K562 (cell line): ENCODE measurements around the gene CNPY4. TPM values are rescaled to one million over a fixed set of nuclear protein-coding genes. Genes with fewer than 3 reads are reported as not detected.

ENCODE experiments used
- ATAC-seq: fragments of 200-7000 bp; cut with Tn5 transposase; 3 replicates; pipeline ENCODE4 v1.9.1; 2020; ENCODE audit warnings: moderate library complexity
- BruUV-seq: library from RNA; stranded (reverse); fragments of 400-500 nt; replicated peaks from 2 replicates; lab custom pipeline; 2021; lab: Mats Ljungman, UMichigan
- CTCF ChIA-PET: fragments of 300-600 bp; formaldehyde crosslinking; extraction: SDS; loops from one replicate; lab custom pipeline; 2021; ENCODE audit warnings: low intra/inter-chr PET ratio; lab: Yijun Ruan, JAX
- POLR2A ChIA-PET: fragments of 300-600, 350-650 bp; sonication (Branson Sonifier 250); formaldehyde crosslinking; extraction: SDS; loops from one replicate; lab custom pipeline; 2021; ENCODE audit warnings: antibody characterized with exemption, inconsistent platforms; lab: Yijun Ruan, JAX
- DNase-seq, 4 experiments: peaks; one replicate each; pipeline versions ENCODE4 v3.0.0 to v3.0.0-alpha.2; 2011 to 2018; ENCODE audit warnings: low spot score in 3 of 4, mixed read lengths in 3 of 4; ENCODE audit errors: extremely low read depth in 1 of 4
- FAIRE-seq: peaks from 2 replicates; lab custom pipeline; 2011; peaks lifted over from hg19 to GRCh38; lab: Jason Lieb, UNC
- H2AFZ ChIP-seq: 2 replicates; pipeline ENCODE4 v1.6.0; 2011; ENCODE audit warnings: low read depth, low read length, control low read depth, inconsistent platforms
- H3K27ac ChIP-seq: fragments of 200-600 bp; 3 replicates; pipeline ENCODE4 v1.8.0; 2011; ENCODE audit warnings: low read depth, mild to moderate bottlenecking, control low read depth, inconsistent platforms, low read length, moderate library complexity, mixed read lengths; ENCODE audit errors: extremely low read depth
- H3K27me3 ChIP-seq, 2 experiments: fragments of 300-600 bp in 1 of 2; 2 replicates in 1 of 2; 3 replicates in 1 of 2; pipeline versions ENCODE4 v1.6.0 to v1.8.0; 2011; ENCODE audit warnings: inconsistent platforms in 2 of 2, low read length in 2 of 2, mild to moderate bottlenecking in 1 of 2, mixed read lengths in 1 of 2, moderate library complexity in 1 of 2; ENCODE audit not compliant: control insufficient read depth in 2 of 2, insufficient read depth in 2 of 2
- H3K36me3 ChIP-seq: fragments of 300-600 bp; 3 replicates; pipeline ENCODE4 v1.8.0; 2011; ENCODE audit warnings: mild to moderate bottlenecking, low read length, inconsistent platforms; ENCODE audit not compliant: control insufficient read depth, insufficient read depth
- H3K4me1 ChIP-seq, 2 experiments: fragments of 200-600 bp in 1 of 2; replicated peaks in 1 of 2; 2 replicates in 1 of 2; 3 replicates in 1 of 2; pipeline versions ENCODE4 v1.5.1 to v1.8.0; 2011; ENCODE audit warnings: inconsistent platforms in 2 of 2, low read length in 2 of 2, mild to moderate bottlenecking in 1 of 2, mixed read lengths in 1 of 2, moderate library complexity in 1 of 2; ENCODE audit not compliant: control insufficient read depth in 2 of 2, insufficient read depth in 2 of 2
- H3K4me2 ChIP-seq: 2 replicates; pipeline ENCODE4 v1.6.1; 2011; ENCODE audit warnings: low read length, control low read depth, inconsistent platforms, mixed read lengths; ENCODE audit not compliant: insufficient read depth
- H3K4me3 ChIP-seq: fragments of 200-600 bp; sonication (generic), shearing (Covaris generic); 2 replicates; pipeline ENCODE4 v1.5.1; 2016; ENCODE audit warnings: control low read depth, inconsistent platforms
- H3K79me2 ChIP-seq: fragments of 200-600 bp; 3 replicates; pipeline ENCODE4 v1.8.0; 2011; ENCODE audit warnings: low read length, inconsistent platforms; ENCODE audit not compliant: control insufficient read depth, insufficient read depth
- H3K9ac ChIP-seq, 2 experiments: 2 replicates each; pipeline versions ENCODE4 v1.6.0 to v1.6.1; 2011; ENCODE audit warnings: low read depth in 2 of 2, low read length in 2 of 2, control low read depth in 1 of 2, inconsistent platforms in 1 of 2, mild to moderate bottlenecking in 1 of 2, mixed read lengths in 1 of 2; ENCODE audit not compliant: insufficient read depth in 1 of 2
- H3K9me1 ChIP-seq: one replicate; pipeline ENCODE4 v1.6.0; 2011; ENCODE audit warnings: inconsistent platforms, mild to moderate bottlenecking, low read length, moderate library complexity; ENCODE audit not compliant: control insufficient read depth, insufficient read depth
- H3K9me3 ChIP-seq: replicated peaks from 2 replicates; pipeline ENCODE4 v1.5.1; 2011; ENCODE audit warnings: low read depth, low read length, inconsistent platforms; ENCODE audit not compliant: control insufficient read depth, insufficient read depth
- H4K20me1 ChIP-seq: replicated peaks from 2 replicates; pipeline ENCODE4 v1.6.1; 2011; ENCODE audit warnings: low read length, inconsistent platforms, mixed read lengths; ENCODE audit not compliant: control insufficient read depth, insufficient read depth
- CBFA2T2 ChIP-seq: fragments of 450-650 bp; conservative IDR thresholded peaks from 2 replicates; pipeline ENCODE4 v1.6.1; 2017; ENCODE audit warnings: mild to moderate bottlenecking
- CREB1 ChIP-seq, 2 experiments: sonication (generic) in 1 of 2; formaldehyde crosslinking in 1 of 2; IDR thresholded peaks; 2 replicates each; pipeline versions ENCODE4 v1.6.1 to v1.8.0; 2012 to 2022; ENCODE audit warnings: inconsistent platforms in 1 of 2, mild to moderate bottlenecking in 1 of 2, missing genetic modification reagents in 1 of 2, moderate library complexity in 1 of 2
- DNMT1 ChIP-seq: fragments of 450-650 bp; IDR thresholded peaks from 2 replicates; pipeline ENCODE4 v1.6.1; 2016; ENCODE audit warnings: antibody characterized with exemption, mild to moderate bottlenecking
- E2F3 ChIP-seq: fragments of 250-450 bp; sonication (Bioruptor Pico); IDR thresholded peaks from 2 replicates; pipeline ENCODE4 v1.4.0; 2020; ENCODE audit warnings: mild to moderate bottlenecking
- GATAD2A ChIP-seq: fragments of 450-650 bp; IDR thresholded peaks from 2 replicates; pipeline ENCODE4 v1.6.1; 2017
- JUND ChIP-seq, 2 experiments: IDR thresholded peaks; 2 replicates in 1 of 2; 3 replicates in 1 of 2; pipeline ENCODE4 v1.6.1; 2011; ENCODE audit warnings: borderline replicate concordance in 2 of 2, low read depth in 2 of 2, low read length in 2 of 2, improper control_type of control experiment in 1 of 2, missing biosample characterization in 1 of 2, missing genetic modification characterization in 1 of 2, missing genetic modification reagents in 1 of 2
- KDM5B ChIP-seq: fragments of 200-600 bp; sonication (generic); IDR thresholded peaks from 2 replicates; pipeline ENCODE4 v1.6.1; 2012; ENCODE audit warnings: low read depth, mild to moderate bottlenecking, moderate library complexity, low read length, control low read depth, inconsistent platforms; ENCODE audit not compliant: insufficient replicate concordance
- L3MBTL2 ChIP-seq: fragments of 450-650 bp; IDR thresholded peaks from 2 replicates; pipeline ENCODE4 v1.6.1; 2016; ENCODE audit warnings: mild to moderate bottlenecking, moderate library complexity
- LARP7 ChIP-seq: fragments of 450-650 bp; IDR thresholded peaks from 2 replicates; pipeline ENCODE4 v1.6.1; 2016
- USF2 ChIP-seq: sonication (generic); formaldehyde crosslinking; IDR thresholded peaks from 2 replicates; pipeline ENCODE4 v1.5.0; 2020; ENCODE audit warnings: missing genetic modification reagents
- ZNF124 ChIP-seq: sonication (generic); formaldehyde crosslinking; IDR thresholded peaks from 2 replicates; pipeline ENCODE4 v1.8.1; 2022; ENCODE audit warnings: missing genetic modification reagents
- WGBS: fragments of 100-300 bp; shearing (Covaris generic); methylation state at CpG from one replicate; pipeline ENCODE4 v1.1.6; 2016; ENCODE audit warnings: low coverage, mixed read lengths; ENCODE audit not compliant: insufficient coverage; ENCODE audit errors: missing lambda C conversion rate; 5-methylcytosine and 5-hydroxymethylcytosine counted together
- in situ Hi-C: fragments of 300-500 bp; cut with MboI; formaldehyde crosslinking; loops from 4 replicates; pipeline ENCODE4 v1.15.0; 2018; ENCODE audit warnings: inconsistent platforms, mixed read lengths
- intact Hi-C: fragments of 100-400 bp; cut with micrococcal nuclease; formaldehyde crosslinking; loops from 2 replicates; pipeline ENCODE4 v1.14.2; 2022
- polyA plus RNA-seq, 8 experiments: library from polyadenylated mRNA; depleted of rRNA in 4 of 8; stranded (reverse) in 5 of 8; unstranded in 3 of 8; fragments of >200 nt; fragmentation: Nextera tagmentation in 2 of 8; fragmentation: Illumina TruSeq in 1 of 8; extraction: Ambion mirVana in 2 of 8; extraction: Trizol in 1 of 8; gene quantifications; 2 replicates each; pipeline versions ENCODE4 v1.2.1 to v1.2.3, GENCODE V29; 2011 to 2014; ENCODE audit warnings: inconsistent platforms in 1 of 8, missing spikeins in 1 of 8
- total RNA-seq, 7 experiments: library from RNA; depleted of rRNA in 6 of 7; stranded (reverse); fragments of >200 nt in 6 of 7; fragmentation: Illumina TruSeq in 2 of 7; extraction: Trizol in 2 of 7; gene quantifications; 2 replicates each; pipeline versions ENCODE4 v1.2.1 to v1.2.3, GENCODE V29; 2011 to 2021; ENCODE audit warnings: low replicate concordance in 1 of 7
- TF ChIP-seq, protein P1 (sequence below), 2 experiments: fragments of 250-450 bp in 1 of 2; fragments of 450-650 bp in 1 of 2; sonication (Bioruptor Pico) in 1 of 2; IDR thresholded peaks; 2 replicates each; pipeline versions ENCODE4 v1.6.1 to v1.8.0; 2016 to 2021; ENCODE audit warnings: mild to moderate bottlenecking in 2 of 2, moderate library complexity in 2 of 2, missing compliant biosample characterization in 1 of 2, missing genetic modification characterization in 1 of 2

The CNPY4 gene
- total and polyA plus RNA-seq, 9 of the 15 experiments (the other 6 are each of a cell fraction or from before 2014, with no cell fraction given), result 1.9 to 11.2 (median 7.0) TPM

DNA sequence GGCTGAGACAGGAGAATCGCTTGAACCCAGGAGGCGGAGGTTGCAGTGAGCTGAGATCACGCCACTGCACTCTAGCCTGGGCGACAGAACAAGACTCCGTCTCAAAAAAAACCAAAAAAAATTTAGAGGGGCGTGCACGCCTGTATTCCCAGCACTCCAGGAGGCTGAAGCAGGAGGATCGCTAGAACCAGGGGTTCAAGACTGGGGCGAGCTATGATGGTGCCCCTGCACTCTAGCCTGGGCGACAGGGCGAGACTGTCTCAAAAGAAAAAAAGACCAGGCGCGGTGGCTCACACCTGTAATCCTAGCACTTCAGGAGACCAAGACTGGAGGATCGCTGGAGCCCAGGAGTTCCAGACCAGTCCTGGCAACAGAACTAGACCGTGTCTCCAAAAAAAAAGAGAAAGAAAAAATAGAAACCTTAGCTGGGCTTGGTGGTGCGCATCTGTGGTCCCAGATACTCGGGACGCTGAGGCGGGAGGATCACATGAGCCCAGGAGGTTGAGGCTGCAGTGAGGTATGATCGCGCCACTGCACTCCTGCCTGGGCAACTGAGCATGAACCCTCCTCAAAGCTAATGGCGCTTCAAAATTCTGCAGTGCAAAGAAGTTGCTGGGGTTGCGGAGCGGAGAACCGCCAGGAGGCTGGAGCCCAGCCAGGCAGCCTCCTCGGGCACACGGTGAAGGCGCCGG lies 7.0 kb downstream of the CNPY4 start:
- intact Hi-C loops (loop anchor here (2.0 to 5.0 kb wide), 3 partner anchors 44 to 149 kb away; partner anchors contain the start of genes AZGP1 and ZSCAN21), in situ Hi-C loops (loop anchor here (5.0 kb wide), 2 partner anchors 134 to 209 kb away; partner anchors contain the start of gene TRIM4)
- Histone ChIP-seq H3K27ac (peak overlapping the region; percentile 97), H3K9me1 (no peaks in the 10 kb centered on the region), H3K36me3 (no peaks in the 10 kb centered on the region), H4K20me1 (no peaks in the 10 kb centered on the region), H3K9ac (peak overlapping the region; percentile 92 to 100), H3K4me1 (peaks cover 38 to 66% of the 10 kb centered on the region in 2 experiments), H3K9me3 (no peaks in the 10 kb centered on the region), H3K4me2 (peak overlapping the region; percentile 94), H3K27me3 (no peaks in the 10 kb centered on the region), H3K4me3 (peak overlapping the region; percentile 74), H3K79me2 (peaks cover 22% of the 10 kb centered on the region), H2AFZ (peak overlapping the region; percentile 97)
- ATAC-seq (peak; percentile 52), DNase-seq (no peak), FAIRE-seq (no peak)
- WGBS, result 4% methylated on average over 26 of the region's 29 CpGs
- ChIA-PET CTCF (interaction anchor here (0.9 kb wide), 1 partner anchor 213 kb away, joined by 3 read pairs; no protein-coding TSS in a partner anchor), POLR2A (interaction anchor here (0.5 to 5.7 kb wide), 11 partner anchors 12 to 312 kb away, joined by 3 to 45 read pairs (median 3); partner anchors contain the start of genes AP4M1 and MCM7)
- BruUV-seq, result TSS peak; percentile 70
- TF ChIP-seq GATAD2A (no peak), USF2 (CRISPR knock-in tag) (peak; percentile 48; the same call in 1 of the 2 replicates), JUND (IDR thresholded peaks at IDR 0.05; ENCODE audit: borderline replicate concordance, low read depth, low read length) (no peak), JUND (tag; IDR thresholded peaks at IDR 0.05; ENCODE audit: borderline replicate concordance, low read depth, low read length) (0 out of 3 replicates have a peak, but pooled peaks have one; percentile 47), CBFA2T2 (no peak), DNMT1 (no peak), L3MBTL2 (peak; percentile 85), KDM5B (no peak), LARP7 (no peak), ZNF124 (CRISPR knock-in tag) (no peak), CREB1 (IDR thresholded peaks at IDR 0.05) (no peak), CREB1 (CRISPR knock-in tag; IDR thresholded peaks at IDR 0.05) (no peak), E2F3 (CRISPR knock-in tag) (peak; percentile 80)
- TF ChIP-seq, protein P1, sequence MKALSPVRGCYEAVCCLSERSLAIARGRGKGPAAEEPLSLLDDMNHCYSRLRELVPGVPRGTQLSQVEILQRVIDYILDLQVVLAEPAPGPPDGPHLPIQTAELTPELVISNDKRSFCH (CRISPR knock-in tag; IDR thresholded peaks at IDR 0.05), result no peak
- TF ChIP-seq, protein P1 (tag; IDR thresholded peaks at IDR 0.05), result peak; percentile 62
